ENCODE data around the gene AIMP2. TPM values are rescaled to one million over a fixed set of nuclear protein-coding genes. Genes with fewer than 3 reads are reported as not detected.
"Not testable (repeated sequence)": the region's sequence is repeated elsewhere in the genome, so short reads cannot be mapped to it uniquely, and the experiment has no call there.

AIMP2 gene
- total and polyA plus RNA-seq, 4 donors = 28.7 to 41.7 (median 34.9) TPM

- TF ChIP-seq MAX (IDR thresholded peaks at IDR 0.05) (no peak), FOXA1 (IDR thresholded peaks at IDR 0.05) (no peak), RAD21 (IDR thresholded peaks at IDR 0.05) (no peak), NR2F2 (IDR thresholded peaks at IDR 0.05) (no peak), ATF3 (IDR thresholded peaks at IDR 0.05) (no peak), YY1 (IDR thresholded peaks at IDR 0.05) (no peak)
These were observed 48.5 kb downstream of the AIMP2 start (continued) for GRCh38 chr7:6057316-6058129.

GRCh38 chr7:6059941-6060340 lies 50.9 kb downstream of the AIMP2 start:
- not testable (repeated sequence) for H3K9ac ChIP-seq (ENCODE audit: low read depth in 1 of 2, low read length in 2 of 2); H3K9me3 ChIP-seq (ENCODE audit: control insufficient read depth in 4 of 4, low read length in 3 of 4); H3K27ac ChIP-seq (ENCODE audit: low read depth in 1 of 2, low read length in 2 of 2); H3K36me3 ChIP-seq (ENCODE audit: control insufficient read depth in 4 of 4, insufficient read depth in 3 of 4, low read depth in 1 of 4, low read length in 3 of 4); H3K4me3 ChIP-seq (ENCODE audit: low read depth in 1 of 3, low read length in 3 of 3); DNase-seq (ENCODE audit: low spot score); H3K27me3 ChIP-seq (ENCODE audit: control insufficient read depth in 4 of 4, insufficient read depth in 4 of 4, low read length in 3 of 4)
- H3K4me1 ChIP-seq (ENCODE audit: control insufficient read depth in 4 of 4, insufficient read depth in 4 of 4, low read length in 3 of 4) = peaks cover 4 to 18% (median 15%) of the 10 kb centered on the region in 4 donors
- WGBS = 95% methylated on average over 11 of the region's 11 CpGs

GRCh38 chr7:6071406-6071805 lies 62.3 kb downstream of the AIMP2 start:
- 80% methylated on average over 3 of the region's 3 CpGs for WGBS
- DNase-seq (ENCODE audit: low spot score) = no peak
- TF ChIP-seq JUND (IDR thresholded peaks at IDR 0.05) (no peak), RAD21 (IDR thresholded peaks at IDR 0.05) (no peak), SP1 (IDR thresholded peaks at IDR 0.05) (no peak), YY1 (IDR thresholded peaks at IDR 0.05) (no peak)
- no peak overlapping the region for H3K27ac ChIP-seq (ENCODE audit: low read depth in 1 of 2, low read length in 2 of 2)
- H3K9me3 ChIP-seq (ENCODE audit: control insufficient read depth in 4 of 4, low read length in 3 of 4) = no peaks in the 10 kb centered on the region
- H3K4me3 ChIP-seq (ENCODE audit: low read depth in 1 of 3, low read length in 3 of 3) = no peak overlapping the region
- no peaks in the 10 kb centered on the region for H3K4me1 ChIP-seq (ENCODE audit: control insufficient read depth in 4 of 4, insufficient read depth in 4 of 4, low read length in 3 of 4)
- no peak overlapping the region for H3K9ac ChIP-seq (ENCODE audit: low read depth in 1 of 2, low read length in 2 of 2)
- H3K27me3 ChIP-seq (ENCODE audit: control insufficient read depth in 4 of 4, insufficient read depth in 4 of 4, low read length in 3 of 4) = no peaks in the 10 kb centered on the region
- H3K36me3 ChIP-seq (ENCODE audit: control insufficient read depth in 4 of 4, insufficient read depth in 3 of 4, low read depth in 1 of 4, low read length in 3 of 4) = no peaks in the 10 kb centered on the region

Small RNAs within 50 kb of the gene (small RNA-seq; reads per million reads assigned to genes)
- gene RF00019 (not detected), gene RNU6-218P (not detected), gene SNORA80D (0.71 reads per million, percentile 69 among the genes with 10 or more reads in this experiment)

Other genes with a start within 250 kb of the AIMP2 start
- 10 to 100 TPM; 12.1 to 19.4 TPM for gene RNF216, start 227.6 kb upstream of the AIMP2 start, total RNA-seq
- 1 to 10 TPM; 6.4 to 7.1 TPM for gene RNF216, start 227.6 kb upstream of the AIMP2 start, polyA plus RNA-seq
- gene OCM, start 128.5 kb upstream of the AIMP2 start, total RNA-seq = not detected
- gene OCM, start 128.5 kb upstream of the AIMP2 start, polyA plus RNA-seq = not detected
- 10 to 100 TPM; 21.2 to 33.0 TPM for gene CCZ1, start 110.5 kb upstream of the AIMP2 start, total RNA-seq
- gene CCZ1, start 110.5 kb upstream of the AIMP2 start, polyA plus RNA-seq = 10 to 100 TPM; 24.8 to 26.2 TPM
- under 1 TPM; 0.05 to 0.33 TPM for gene RSPH10B, start 38.6 kb upstream of the AIMP2 start, total RNA-seq
- gene RSPH10B, start 38.6 kb upstream of the AIMP2 start, polyA plus RNA-seq = under 1 TPM; 0.05 to 0.11 TPM
- gene PMS2, start 223 bp upstream of the AIMP2 start, total RNA-seq = 1 to 10 TPM; 6.7 to 7.2 TPM
- gene PMS2, start 223 bp upstream of the AIMP2 start, polyA plus RNA-seq = 1 to 10 TPM; 1.9 to 3.1 TPM
- not detected for gene ANKRD61, start 22.1 kb downstream of the AIMP2 start, total RNA-seq
- gene ANKRD61, start 22.1 kb downstream of the AIMP2 start, polyA plus RNA-seq = under 1 TPM; 0.08 to 0.42 TPM
- gene EIF2AK1, start 49.9 kb downstream of the AIMP2 start, total RNA-seq = 100 to 1,000 TPM; 119 to 356 TPM
- gene EIF2AK1, start 49.9 kb downstream of the AIMP2 start, polyA plus RNA-seq = 10 to 100 TPM; 33.7 to 46.9 TPM
- 1 to 10 TPM; 2.7 to 4.0 TPM for gene USP42, start 95.7 kb downstream of the AIMP2 start, total RNA-seq
- 1 to 10 TPM; 1.6 to 2.2 TPM for gene USP42, start 95.7 kb downstream of the AIMP2 start, polyA plus RNA-seq

Measured in liver (tissue), 10 donors.